Peyer's patch (tissue), 4 donors: Measurements from ENCODE around the gene TNRC6A. TPM values are rescaled to one million over a fixed set of nuclear protein-coding genes. Genes with fewer than 3 reads are reported as not detected.

Source experiments
- DNase-seq, 3 donors: peaks; one replicate each; pipeline ENCODE4 v3.0.0-alpha.2; 2017 to 2019
- H3K27ac ChIP-seq, 4 donors: fragments of 200-600 bp; sonication (generic); one replicate each; pipeline ENCODE4 v1.5.1; 2016 to 2019
- H3K27me3 ChIP-seq, 2 donors: fragments of 200-600 bp; sonication (generic); one replicate each; pipeline ENCODE4 v1.5.1; 2019
- H3K36me3 ChIP-seq, 3 donors: fragments of 200-600 bp; sonication (generic); one replicate each; pipeline ENCODE4 v1.5.1; 2016 to 2019
- H3K4me1 ChIP-seq, 4 donors: fragments of 200-600 bp; sonication (generic); one replicate each; pipeline ENCODE4 v1.5.1; 2016 to 2019
- H3K4me3 ChIP-seq, 4 donors: fragments of 200-600 bp; sonication (generic); 1 replicate in 3 of 4; 2 replicates in 1 of 4; pipeline ENCODE4 v1.5.1; 2016 to 2019; ENCODE audit warnings: mild to moderate bottlenecking in 1 of 4
- H3K9me3 ChIP-seq, 4 donors: fragments of 200-600 bp; sonication (generic); one replicate each; pipeline ENCODE4 v1.5.1; 2016 to 2019; ENCODE audit warnings: mild to moderate bottlenecking in 1 of 4
- CTCF ChIP-seq, 6 experiments: fragments of 450-650 bp in 4 of 6; fragments of 200-600 bp in 2 of 6; sonication (generic) in 1 of 6; IDR thresholded peaks; one replicate each; pipeline ENCODE4 v1.5.1; 2017 to 2019; ENCODE audit warnings: antibody characterized with exemption in 6 of 6, mild to moderate bottlenecking in 3 of 6, moderate library complexity in 1 of 6
- POLR2A ChIP-seq, 2 donors: fragments of 450-650 bp; IDR thresholded peaks; one replicate each; pipeline ENCODE4 v1.5.1; 2017; ENCODE audit warnings: antibody characterized with exemption in 2 of 2, mild to moderate bottlenecking in 2 of 2, moderate library complexity in 2 of 2
- total RNA-seq, 4 donors: library from RNA; depleted of rRNA; stranded (reverse); fragments of >200 nt; gene quantifications; one replicate each; pipeline ENCODE4 v1.1.0, GENCODE V29; 2016

The TNRC6A gene
- total RNA-seq, 4 donors from 2014 or later: 47.3 to 316 (median 85.5) TPM

- TF ChIP-seq CTCF (IDR thresholded peaks at IDR 0.05) (no peak), POLR2A (IDR thresholded peaks at IDR 0.05) (no peak)
- no peak overlapping the region for H3K27ac ChIP-seq
- no peaks in the 10 kb centered on the region for H3K9me3 ChIP-seq
- no peaks in the 10 kb centered on the region for H3K27me3 ChIP-seq
- DNase-seq: no peak
- peaks cover 0 to 16% (median 0%) of the 10 kb centered on the region in 4 donors for H3K4me1 ChIP-seq
- no peak overlapping the region for H3K4me3 ChIP-seq
- peaks cover 0 to 5% (median 0%) of the 10 kb centered on the region in 3 donors for H3K36me3 ChIP-seq
Measured at GRCh38 chr16:24836836-24837235, 107.4 kb downstream of the TNRC6A start.

- DNase-seq: no peak
- H3K4me3 ChIP-seq: peak overlapping the region in 2 of 4 donors; percentile 44 to 50
- H3K27me3 ChIP-seq: no peaks in the 10 kb centered on the region
- TF ChIP-seq POLR2A (IDR thresholded peaks at IDR 0.05) (no peak), CTCF (IDR thresholded peaks at IDR 0.05) (no peak)
- H3K4me1 ChIP-seq: peaks cover 0 to 16% (median 0%) of the 10 kb centered on the region in 4 donors
- H3K27ac ChIP-seq: peak overlapping the region in 1 of 4 donors; percentile 38
- peaks cover 0 to 3% (median 0%) of the 10 kb centered on the region in 3 donors for H3K36me3 ChIP-seq
- H3K9me3 ChIP-seq: no peaks in the 10 kb centered on the region
Measured at GRCh38 chr16:24837969-24838368, 108.5 kb downstream of the TNRC6A start.

- H3K27ac ChIP-seq: peak overlapping the region in 3 of 4 donors; percentile 24 to 78 (median 38)
- no peaks in the 10 kb centered on the region for H3K9me3 ChIP-seq
- DNase-seq: no peak
Measured at GRCh38 chr16:24838554-24839266, 109.3 kb downstream of the TNRC6A start.

GRCh38 chr16:24839347-24839972 lies 110.0 kb downstream of the TNRC6A start:
- Histone ChIP-seq H3K4me1 (peaks cover 0 to 24% (median 0%) of the 10 kb centered on the region in 4 donors), H3K27ac (peak overlapping the region in 3 of 4 donors; percentile 24 to 78 (median 38)), H3K36me3 (no peaks in the 10 kb centered on the region), H3K9me3 (no peaks in the 10 kb centered on the region), H3K4me3 (peak overlapping the region in 2 of 4 donors; percentile 44 to 50), H3K27me3 (no peaks in the 10 kb centered on the region)
- DNase-seq: no peak
- no peak for TF ChIP-seq CTCF (IDR thresholded peaks at IDR 0.05)
- no peak for TF ChIP-seq POLR2A (IDR thresholded peaks at IDR 0.05)

More at GRCh38 chr16:24838554-24839266, 109.3 kb downstream of the TNRC6A start:
- peak overlapping the region in 2 of 4 donors; percentile 44 to 50 for H3K4me3 ChIP-seq
- H3K4me1 ChIP-seq: peaks cover 0 to 16% (median 0%) of the 10 kb centered on the region in 4 donors
- H3K36me3 ChIP-seq: no peaks in the 10 kb centered on the region
- H3K27me3 ChIP-seq: no peaks in the 10 kb centered on the region
- TF ChIP-seq POLR2A (IDR thresholded peaks at IDR 0.05): no peak

GRCh38 chr16:24841291-24841690 lies 111.8 kb downstream of the TNRC6A start:
- H3K4me1 ChIP-seq: peaks cover 0 to 34% (median 0%) of the 10 kb centered on the region in 4 donors
- no peak overlapping the region for H3K27ac ChIP-seq
- TF ChIP-seq POLR2A (IDR thresholded peaks at IDR 0.05) (no peak), CTCF (IDR thresholded peaks at IDR 0.05) (no peak)

More at GRCh38 chr16:24841291-24841690, 111.8 kb downstream of the TNRC6A start:
- Histone ChIP-seq H3K36me3 (no peaks in the 10 kb centered on the region), H3K4me3 (no peak overlapping the region), H3K9me3 (no peaks in the 10 kb centered on the region), H3K27me3 (no peaks in the 10 kb centered on the region)
- no peak for DNase-seq
